Caco-2 (cell line): Measurements from ENCODE around the gene KLF5. TPM values are rescaled to one million over a fixed set of nuclear protein-coding genes. Genes with fewer than 3 reads are reported as not detected.
A peak's percentile ranks its signal among the peaks of the same experiment; 100 is the strongest.

Experiments used
- BruUV-seq: library from RNA; stranded (reverse); fragments of 400-500 nt; replicated peaks from 2 replicates; lab custom pipeline; 2021; lab: Mats Ljungman, UMichigan
- CTCF ChIA-PET: fragments of 300-600 bp; sonication (Branson Sonifier 250); formaldehyde crosslinking; loops from one replicate; lab custom pipeline; 2022; ENCODE audit warnings: antibody characterized with exemption; lab: Charles Lee
- POLR2A ChIA-PET: fragments of 300-600 bp; sonication (Branson Sonifier 250); formaldehyde crosslinking; loops from one replicate; lab custom pipeline; 2022; ENCODE audit warnings: antibody characterized with exemption; lab: Charles Lee
- DNase-seq, 2 experiments: peaks; one replicate each; pipeline versions ENCODE4 v3.0.0 to v3.0.0-alpha.2; 2020 to 2022
- H3K27me3 ChIP-seq: replicated peaks from 2 replicates; pipeline ENCODE4 v1.6.0; 2011; ENCODE audit warnings: low read length; ENCODE audit not compliant: control insufficient read depth, insufficient read depth
- H3K36me3 ChIP-seq: 2 replicates; pipeline ENCODE4 v1.5.1; 2011; ENCODE audit warnings: low read length; ENCODE audit not compliant: control insufficient read depth, insufficient read depth
- H3K4me1 ChIP-seq: fragments of 250-450 bp; sonication (Bioruptor Pico); 2 replicates; pipeline ENCODE4 v1.5.1; 2020; ENCODE audit warnings: mild to moderate bottlenecking
- H3K4me3 ChIP-seq: 2 replicates; pipeline ENCODE4 v1.5.1; 2011; ENCODE audit warnings: low read depth, mild to moderate bottlenecking, control low read depth, low read length
- H3K9me3 ChIP-seq: fragments of 250-450 bp; sonication (Bioruptor Pico); 2 replicates; pipeline ENCODE4 v1.5.1; 2020; ENCODE audit warnings: mild to moderate bottlenecking, moderate library complexity
- H3K27ac Mint-ChIP-seq: one replicate; pipeline ENCODE4 v1.8.0; 2022; ENCODE audit warnings: mixed read lengths; ENCODE audit not compliant: unreplicated experiment
- H3K27me3 Mint-ChIP-seq: one replicate; pipeline ENCODE4 v1.8.0; 2022; ENCODE audit warnings: mixed read lengths; ENCODE audit not compliant: insufficient read depth, unreplicated experiment
- H3K36me3 Mint-ChIP-seq: one replicate; pipeline ENCODE4 v1.8.0; 2022; ENCODE audit warnings: mild to moderate bottlenecking, mixed read lengths; ENCODE audit not compliant: insufficient read depth, unreplicated experiment
- H3K4me1 Mint-ChIP-seq: one replicate; pipeline ENCODE4 v1.8.0; 2022; ENCODE audit warnings: low read depth, mixed read lengths; ENCODE audit not compliant: unreplicated experiment
- H3K4me3 Mint-ChIP-seq: one replicate; pipeline ENCODE4 v1.8.0; 2022; ENCODE audit warnings: mild to moderate bottlenecking, moderate library complexity, mixed read lengths; ENCODE audit not compliant: unreplicated experiment
- H3K9me3 Mint-ChIP-seq: one replicate; pipeline ENCODE4 v1.8.0; 2022; ENCODE audit warnings: mixed read lengths; ENCODE audit not compliant: unreplicated experiment
- CTCF ChIP-seq, 2 experiments: fragments of 200-600 bp in 1 of 2; IDR thresholded peaks; 1 replicate in 1 of 2; 2 replicates in 1 of 2; pipeline versions ENCODE4 v1.5.1 to v1.8.0; 2011 to 2022; ENCODE audit warnings: antibody characterized with exemption in 1 of 2, control low read depth in 1 of 2, inconsistent platforms in 1 of 2, low read depth in 1 of 2, low read length in 1 of 2, mild to moderate bottlenecking in 1 of 2, moderate library complexity in 1 of 2; ENCODE audit not compliant: insufficient read depth in 1 of 2, severe bottlenecking in 1 of 2, unreplicated experiment in 1 of 2
- intact Hi-C: fragments of 100-400 bp; cut with micrococcal nuclease; formaldehyde crosslinking; loops from one replicate; pipeline ENCODE4 v1.10.0; 2022; ENCODE audit not compliant: unreplicated experiment
- total RNA-seq: library from RNA; stranded (reverse); gene quantifications from 2 replicates; pipeline ENCODE4 v1.2.3, GENCODE V29; 2022

Gene KLF5
- total RNA-seq, 1 experiment from 2014 or later, result 80.1 TPM

DNA sequence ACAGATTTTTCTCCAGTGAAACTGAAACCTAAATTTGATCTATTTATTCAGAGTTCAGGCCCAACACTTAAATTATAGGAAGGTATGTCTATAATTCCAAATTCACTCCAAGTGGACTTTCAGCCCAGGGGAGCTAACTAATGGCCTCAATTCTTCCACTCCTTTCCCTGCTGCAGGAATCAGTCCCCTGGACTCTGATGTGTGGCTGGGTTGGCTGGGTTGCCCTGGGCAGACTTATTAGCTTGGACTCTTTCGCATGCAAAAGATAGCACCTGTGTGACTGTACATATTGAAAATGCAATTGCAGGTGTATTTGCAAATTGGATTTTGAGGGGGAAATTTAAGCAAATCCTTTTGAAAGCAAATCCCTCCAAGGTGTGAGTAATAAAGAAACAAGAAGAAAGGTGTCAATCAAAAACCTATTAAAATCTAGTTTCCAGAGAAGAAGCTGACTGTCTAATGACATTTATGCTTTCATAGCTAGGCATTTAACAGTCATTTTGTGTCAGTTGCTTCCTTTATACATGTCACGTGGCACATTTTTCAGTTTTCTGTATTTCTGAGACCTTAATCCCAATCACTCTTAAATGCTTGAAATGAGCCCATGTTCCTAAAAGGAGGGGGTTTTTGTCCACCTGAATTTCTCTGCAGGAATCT is 42.7 kb downstream of the KLF5 start:
- Histone ChIP-seq H3K9me3 (no peaks in the 10 kb centered on the region), H3K4me1 (peaks cover 37% of the 10 kb centered on the region), H3K36me3 (peaks cover 1% of the 10 kb centered on the region; the same call in 1 of the 2 replicates), H3K4me3 (no peak overlapping the region), H3K27me3 (no peaks in the 10 kb centered on the region)
- TF ChIP-seq CTCF (IDR thresholded peaks at IDR 0.05; ENCODE audit: insufficient read depth in 1 of 2, low read depth in 1 of 2, low read length in 1 of 2, severe bottlenecking in 1 of 2, unreplicated experiment in 1 of 2), result no peak
- Mint-ChIP-seq H3K9me3 (peaks cover 10% of the 10 kb centered on the region), H3K27me3 (no peaks in the 10 kb centered on the region), H3K36me3 (peaks cover 6% of the 10 kb centered on the region), H3K4me1 (peaks cover 35% of the 10 kb centered on the region), H3K27ac (no peak overlapping the region), H3K4me3 (no peak overlapping the region)
- intact Hi-C loops, result loop anchor here (2.0 to 10.0 kb wide), 2 partner anchors 35 to 293 kb away; no protein-coding TSS in a partner anchor
- CTCF ChIA-PET, result no interaction called here
- no TSS peak for BruUV-seq
- DNase-seq, result no peak
- POLR2A ChIA-PET, result no interaction called here

- peaks cover 34% of the 10 kb centered on the region for H3K4me1 Mint-ChIP-seq
- CTCF ChIA-PET, result no interaction called here
- no TSS peak for BruUV-seq
- DNase-seq, result peak in 1 of 2 experiments; percentile 47
- TF ChIP-seq CTCF (IDR thresholded peaks at IDR 0.05; ENCODE audit: insufficient read depth in 1 of 2, low read depth in 1 of 2, low read length in 1 of 2, severe bottlenecking in 1 of 2, unreplicated experiment in 1 of 2), result no peak
- intact Hi-C loops, result loop anchor here (1.0 to 10.0 kb wide), 4 partner anchors 36 to 292 kb away; no protein-coding TSS in a partner anchor
- POLR2A ChIA-PET, result interaction anchor here (0.6 kb wide), 1 partner anchor 64 kb away, joined by 4 read pairs; no protein-coding TSS in a partner anchor
- Histone ChIP-seq H3K4me1 (peaks cover 40% of the 10 kb centered on the region), H3K4me3 (no peak overlapping the region), H3K36me3 (no peaks in the 10 kb centered on the region), H3K27me3 (no peaks in the 10 kb centered on the region), H3K9me3 (no peaks in the 10 kb centered on the region)
- H3K27ac Mint-ChIP-seq, result peak overlapping the region; percentile 57
- H3K9me3 Mint-ChIP-seq, result peaks cover 10% of the 10 kb centered on the region
- peak overlapping the region; percentile 25 for H3K4me3 Mint-ChIP-seq
- H3K36me3 Mint-ChIP-seq, result no peaks in the 10 kb centered on the region
- H3K27me3 Mint-ChIP-seq, result no peaks in the 10 kb centered on the region
These were observed 44.4 kb downstream of the KLF5 start for GRCh38 chr13:73103238-73103637.

DNA sequence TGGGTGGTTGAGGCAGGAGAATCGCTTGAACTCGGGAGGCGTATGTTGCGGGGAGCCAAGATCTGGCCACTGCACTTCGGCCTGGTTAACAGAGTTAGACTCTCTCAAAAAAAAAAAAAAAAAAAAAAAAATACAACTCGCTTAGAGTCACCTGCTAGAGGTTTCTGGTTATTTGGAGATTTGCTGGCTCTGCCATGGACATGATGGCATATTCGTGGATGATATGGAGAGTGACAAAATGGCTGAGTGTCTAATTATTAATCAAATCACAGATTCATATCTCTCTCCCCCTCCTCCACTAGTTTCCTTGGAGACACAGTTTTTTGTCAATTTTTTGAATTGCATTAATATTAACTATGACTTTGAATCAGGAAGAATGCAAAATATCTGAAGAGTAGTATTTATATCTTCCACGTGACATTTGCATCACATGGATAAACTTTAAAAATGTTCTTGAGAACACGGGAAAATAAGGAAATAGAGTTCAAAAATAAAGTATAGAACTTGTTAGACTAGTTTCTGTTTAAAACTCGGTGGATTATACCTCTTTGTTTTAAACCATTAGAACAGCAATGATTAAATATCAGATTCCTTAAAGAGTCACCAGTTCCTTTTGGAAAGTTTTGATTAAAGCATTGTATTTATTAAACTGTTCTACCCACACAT is 47.8 kb downstream of the KLF5 start:
- ChIA-PET CTCF (no interaction called here), POLR2A (no interaction called here)

More for the DNA sequence above, 47.8 kb downstream of the KLF5 start:
- no peak for TF ChIP-seq CTCF (IDR thresholded peaks at IDR 0.05; ENCODE audit: insufficient read depth in 1 of 2, low read depth in 1 of 2, low read length in 1 of 2, severe bottlenecking in 1 of 2, unreplicated experiment in 1 of 2)
- Histone ChIP-seq H3K36me3 (no peaks in the 10 kb centered on the region), H3K4me1 (peaks cover 43% of the 10 kb centered on the region), H3K27me3 (no peaks in the 10 kb centered on the region), H3K9me3 (no peaks in the 10 kb centered on the region), H3K4me3 (no peak overlapping the region)
- intact Hi-C loops, result loop anchor here (10.0 kb wide), 1 partner anchor 288 kb away; no protein-coding TSS in a partner anchor
- no peak for DNase-seq
- no peaks in the 10 kb centered on the region for H3K36me3 Mint-ChIP-seq
- H3K4me3 Mint-ChIP-seq, result no peak overlapping the region
- BruUV-seq, result no TSS peak
- no peaks in the 10 kb centered on the region for H3K27me3 Mint-ChIP-seq
- no peaks in the 10 kb centered on the region for H3K9me3 Mint-ChIP-seq
- peaks cover 42% of the 10 kb centered on the region for H3K4me1 Mint-ChIP-seq
- no peak overlapping the region for H3K27ac Mint-ChIP-seq
